ENCODE data around the gene PDCD1.
"Not testable (repeated sequence)": the region's sequence is repeated elsewhere in the genome, so short reads cannot be mapped to it uniquely, and the experiment has no call there.

PDCD1 gene

DNA sequence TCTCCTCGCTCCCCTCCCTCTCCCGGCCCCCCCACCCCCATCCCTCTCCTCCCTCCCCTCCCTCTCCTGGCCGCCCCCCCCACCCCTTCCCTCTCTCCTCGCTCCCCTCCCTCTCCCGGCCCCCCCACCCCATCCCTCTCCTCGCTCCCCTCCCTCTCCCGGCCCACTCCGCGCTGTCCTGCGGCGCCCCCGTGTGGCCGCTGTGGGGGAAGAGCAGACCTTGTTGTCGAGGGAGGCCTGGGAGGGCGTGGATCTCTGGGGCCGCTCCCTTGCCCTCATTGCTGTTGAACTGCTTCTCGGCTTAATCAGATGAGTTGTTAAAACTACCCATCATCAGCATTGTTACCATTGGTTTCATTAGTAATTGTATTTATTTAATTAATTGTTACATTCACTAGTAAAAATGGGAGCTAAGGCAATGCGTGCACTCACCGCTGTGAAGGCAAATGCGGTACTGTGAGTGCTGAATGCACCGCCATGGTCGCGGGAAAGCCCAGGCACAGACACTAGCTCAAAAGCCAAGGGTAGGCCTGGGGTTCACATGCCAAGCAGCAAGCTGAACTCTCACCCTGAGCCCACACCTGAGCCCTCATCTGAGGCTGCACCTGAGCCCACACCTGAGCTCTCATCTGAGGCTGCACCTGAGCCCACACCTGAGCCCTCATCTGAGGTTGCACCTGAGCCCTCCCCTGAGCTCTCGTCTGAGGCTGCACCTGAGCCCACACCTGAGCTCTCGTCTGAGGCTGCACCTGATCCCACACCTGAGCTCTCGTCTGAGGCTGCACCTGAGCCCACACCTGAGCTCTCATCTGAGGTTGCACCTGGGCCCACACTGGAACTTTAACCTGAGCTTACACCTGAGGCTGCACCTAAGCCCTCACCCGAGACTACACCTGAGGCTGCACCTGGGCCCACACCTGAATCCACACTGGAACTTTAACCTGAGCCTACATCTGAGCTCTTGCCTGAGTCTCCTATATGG lies 19.6 kb upstream of the PDCD1 start:
- DNase-seq (ENCODE audit: low read depth), result peak; percentile 61

DNA sequence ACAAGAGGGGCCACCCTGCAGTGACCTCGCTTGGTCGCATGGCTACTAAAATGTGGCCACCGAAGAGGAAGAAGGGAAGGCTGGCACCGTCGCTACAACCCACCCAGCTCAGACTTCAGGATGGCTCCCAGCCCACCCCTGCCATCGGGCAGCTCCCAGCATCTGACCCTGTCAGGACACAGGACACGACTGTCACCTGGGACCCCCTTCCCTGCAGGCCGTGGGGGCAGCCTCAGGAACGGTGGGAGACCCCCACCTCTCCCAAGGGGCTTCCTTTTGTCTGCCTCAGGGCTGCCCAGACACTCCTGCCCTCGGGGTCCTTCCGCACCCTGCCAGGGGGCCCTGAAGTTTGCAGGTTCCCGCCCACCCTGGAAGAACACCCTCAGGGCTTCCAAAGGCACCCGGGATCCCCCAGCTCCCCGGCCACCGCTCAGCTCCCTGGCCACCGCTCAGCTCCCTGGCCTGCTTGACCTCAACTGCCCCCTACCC lies 18.5 kb upstream of the PDCD1 start:
- no peak for DNase-seq (ENCODE audit: low read depth)

DNA sequence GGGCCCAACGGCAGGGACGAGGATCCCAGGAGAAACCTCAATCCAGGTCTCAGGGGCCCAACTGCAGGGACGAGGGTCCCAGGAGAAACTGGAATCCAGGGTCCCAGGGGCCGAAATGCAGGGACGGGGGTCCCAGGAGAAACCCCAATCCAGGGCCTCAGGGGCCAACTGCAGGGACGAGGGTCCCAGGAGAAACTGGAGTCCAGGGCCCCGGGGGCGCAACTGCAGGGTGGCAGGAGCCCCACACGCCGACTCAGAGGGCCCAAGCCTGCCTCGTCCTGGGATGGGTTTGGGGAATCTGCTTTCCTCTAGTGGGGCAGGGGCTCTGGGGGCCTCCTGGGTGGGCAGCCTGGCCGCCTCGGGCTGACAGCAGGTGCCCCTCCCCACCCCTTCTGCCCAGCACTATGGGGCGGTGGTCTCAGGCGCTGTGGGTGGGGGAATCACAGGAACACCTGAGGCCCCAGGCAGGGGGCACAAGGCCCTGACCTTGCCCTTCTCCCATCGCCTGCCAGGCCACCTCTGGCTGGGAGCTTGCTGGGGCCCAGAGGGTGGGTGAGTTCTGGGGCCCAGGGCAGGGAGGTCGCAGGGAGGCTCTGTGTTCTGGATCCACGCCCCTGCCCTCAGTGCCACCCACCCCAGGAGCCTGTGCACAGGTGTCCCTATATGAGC lies 18.0 kb upstream of the PDCD1 start:
- DNase-seq (ENCODE audit: low read depth), result no peak

DNA sequence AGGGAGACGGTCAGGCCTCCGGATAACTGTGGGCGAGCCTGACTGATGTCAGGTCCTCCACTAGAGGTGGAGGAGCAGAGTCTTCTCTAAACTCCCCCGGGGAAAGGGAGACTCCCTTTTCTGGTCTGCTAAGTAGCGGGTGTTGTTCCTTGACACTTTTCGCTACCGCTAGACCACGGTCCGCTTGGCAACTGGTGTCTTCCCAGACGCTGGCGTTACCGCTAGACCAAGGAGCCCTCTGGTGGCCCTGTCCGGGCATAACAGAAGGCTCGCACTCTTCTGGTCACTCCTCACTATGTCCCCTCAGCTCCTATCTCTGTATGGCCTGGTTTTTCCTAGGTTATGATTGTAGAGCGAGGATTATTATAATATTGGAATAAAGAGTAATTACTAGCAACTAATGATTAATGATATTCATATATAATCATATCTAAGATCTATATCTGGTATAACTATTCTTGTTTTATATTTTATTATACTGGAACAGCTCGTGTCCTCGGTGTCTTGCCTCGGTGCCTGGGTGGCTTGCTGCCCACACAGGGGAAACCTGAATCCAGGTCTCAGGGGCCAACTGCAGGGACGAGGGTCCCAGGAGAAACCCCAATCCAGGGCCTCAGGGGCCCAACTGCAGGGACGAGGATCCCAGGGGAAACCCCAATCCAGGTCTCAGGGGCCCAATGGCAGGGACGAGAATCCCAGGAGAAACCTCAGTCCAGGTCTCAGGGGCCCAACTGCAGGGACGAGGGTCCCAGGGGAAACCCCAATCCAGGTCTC lies 17.2 kb upstream of the PDCD1 start:
- DNase-seq (ENCODE audit: low read depth), result not testable (repeated sequence)

DNA sequence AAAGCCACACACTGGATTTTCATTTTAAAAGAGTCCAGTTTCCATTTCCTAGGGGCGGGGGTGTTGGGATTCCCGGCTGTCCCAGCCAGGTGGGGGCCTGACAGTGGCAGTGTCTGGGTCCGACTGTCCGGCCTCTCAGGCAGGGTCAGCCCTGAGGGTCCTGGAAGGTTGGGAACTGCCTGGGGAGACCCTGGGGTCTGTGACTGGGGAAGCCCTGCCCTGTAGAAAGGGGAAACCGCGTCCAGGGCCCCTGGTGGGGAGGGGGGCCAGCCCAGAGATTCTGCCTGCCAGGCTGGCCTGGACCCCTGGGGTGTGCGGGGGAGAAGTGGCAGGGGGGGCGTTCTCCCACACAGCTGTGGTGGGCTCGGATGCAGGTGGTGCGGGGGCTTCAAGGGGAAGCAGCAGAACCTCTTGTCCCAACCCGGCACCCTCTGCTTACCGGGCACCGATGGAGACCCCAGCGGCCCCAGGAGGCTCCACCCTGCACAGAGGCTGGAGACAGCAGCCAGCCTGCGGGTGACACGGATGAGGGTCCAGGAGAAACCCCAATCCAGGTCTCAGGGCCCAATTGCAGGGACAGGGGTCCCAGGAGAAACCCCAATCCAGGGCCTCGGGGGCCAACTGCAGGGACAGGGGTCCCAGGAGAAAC lies 15.7 kb upstream of the PDCD1 start:
- no peak for DNase-seq (ENCODE audit: low read depth)

DNA sequence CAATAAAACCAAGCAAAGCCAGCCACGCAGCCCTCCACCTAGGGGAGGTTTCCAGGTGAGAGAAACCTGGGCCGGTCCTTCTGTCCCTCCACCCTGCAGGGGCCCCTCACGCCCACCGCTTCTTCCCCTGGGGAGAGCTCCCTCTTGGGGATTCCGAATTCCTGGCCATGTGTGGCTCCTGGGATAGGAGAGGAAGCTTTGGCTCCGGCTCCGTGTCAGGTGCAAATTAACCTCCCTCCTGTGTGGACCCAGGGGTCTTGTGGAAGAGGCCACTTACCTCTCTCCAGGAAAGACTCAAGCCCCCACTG lies 15.1 kb upstream of the PDCD1 start:
- no peak for DNase-seq (ENCODE audit: low read depth)

DNA sequence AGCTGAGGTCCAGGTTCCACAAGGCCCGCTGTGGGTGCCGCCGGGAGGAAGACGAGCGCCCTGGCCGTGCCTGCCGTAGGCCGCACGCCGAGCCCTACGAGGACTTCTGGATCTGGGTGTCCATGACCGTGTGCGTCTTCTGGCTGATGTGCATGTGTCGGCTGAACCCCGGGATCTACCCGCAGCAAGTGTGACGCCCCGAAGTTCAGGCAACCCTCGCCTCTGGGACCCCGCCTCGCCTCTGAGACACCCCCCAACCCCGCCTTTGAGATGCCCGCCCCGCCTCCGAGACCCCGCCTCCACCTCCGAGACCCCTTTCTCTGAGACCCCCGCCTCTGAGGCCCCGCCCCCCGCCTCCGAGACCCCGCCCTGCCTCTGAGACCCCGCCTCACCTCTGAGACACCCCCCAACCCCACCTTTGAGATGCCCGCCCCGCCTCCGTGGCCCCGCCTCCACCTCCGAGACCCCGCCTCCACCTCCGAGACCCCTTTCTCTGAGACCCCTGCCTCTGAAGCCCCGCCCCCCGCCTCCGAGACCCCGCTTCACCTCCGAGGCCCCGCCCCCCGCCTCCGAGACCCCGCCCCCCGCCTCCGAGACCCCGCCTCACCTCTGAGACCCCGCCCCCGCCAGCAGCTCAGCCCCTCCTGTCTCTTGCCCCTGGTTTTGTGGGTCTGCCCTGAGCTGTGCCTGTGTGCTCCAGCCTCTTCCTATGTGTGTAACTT lies 14.5 kb upstream of the PDCD1 start:
- no peak for DNase-seq (ENCODE audit: low read depth)

DNA sequence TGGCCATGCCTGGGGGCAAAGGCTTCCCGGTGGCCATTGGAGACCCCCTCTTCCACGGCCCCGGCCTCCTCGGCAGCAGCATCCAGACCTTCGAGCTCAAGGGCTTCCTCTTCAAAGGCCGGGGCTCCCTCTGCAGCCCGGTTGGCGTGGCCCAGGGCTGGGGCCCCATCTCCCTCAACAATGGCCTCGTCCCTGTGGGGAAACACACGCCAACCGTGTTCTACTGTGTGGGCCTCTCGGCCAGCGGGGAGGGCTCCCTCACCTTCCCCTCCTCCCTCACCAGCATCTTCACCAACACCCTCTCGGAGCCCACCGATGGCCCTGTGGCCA lies 13.6 kb upstream of the PDCD1 start:
- DNase-seq (ENCODE audit: low read depth), result no peak

DNA sequence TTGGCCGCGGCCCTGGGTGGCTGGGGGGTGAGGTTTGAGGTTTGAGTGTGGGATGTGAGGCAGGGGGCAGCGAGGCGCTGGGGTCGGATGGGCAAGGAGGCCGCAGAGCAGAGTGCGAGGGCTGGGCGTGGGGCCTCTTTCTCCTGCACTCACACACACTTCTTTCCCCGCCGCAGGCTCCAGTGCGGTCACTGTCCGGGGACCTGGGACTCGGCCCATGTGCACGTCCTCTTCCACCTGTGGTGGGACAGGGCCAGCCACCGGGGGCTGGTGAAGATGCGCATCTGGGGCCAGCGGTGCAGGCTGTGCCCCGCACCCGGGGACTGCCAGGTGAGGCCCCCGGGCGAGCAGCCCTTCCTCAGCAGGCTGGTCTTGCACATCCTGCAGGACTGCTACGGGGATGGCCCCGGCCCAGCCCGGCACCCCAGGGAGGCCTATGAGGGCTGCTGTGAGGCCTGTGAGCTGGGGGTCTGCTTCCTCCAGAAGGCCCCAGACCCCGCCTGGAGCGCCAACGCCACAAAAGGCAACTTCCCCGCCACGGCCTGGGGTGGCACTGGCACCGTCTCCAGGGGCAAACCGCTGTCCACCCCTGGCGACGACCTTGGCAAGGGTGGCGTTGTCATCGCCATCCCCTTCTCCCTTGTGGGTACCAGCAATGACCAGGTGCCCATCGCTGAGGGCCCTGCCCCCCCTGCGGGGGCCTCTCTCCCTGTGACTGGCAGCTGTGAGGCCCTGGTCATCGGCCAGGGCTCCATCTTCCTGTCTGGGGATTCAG lies 13.0 kb upstream of the PDCD1 start:
- DNase-seq (ENCODE audit: low read depth), result no peak

DNA sequence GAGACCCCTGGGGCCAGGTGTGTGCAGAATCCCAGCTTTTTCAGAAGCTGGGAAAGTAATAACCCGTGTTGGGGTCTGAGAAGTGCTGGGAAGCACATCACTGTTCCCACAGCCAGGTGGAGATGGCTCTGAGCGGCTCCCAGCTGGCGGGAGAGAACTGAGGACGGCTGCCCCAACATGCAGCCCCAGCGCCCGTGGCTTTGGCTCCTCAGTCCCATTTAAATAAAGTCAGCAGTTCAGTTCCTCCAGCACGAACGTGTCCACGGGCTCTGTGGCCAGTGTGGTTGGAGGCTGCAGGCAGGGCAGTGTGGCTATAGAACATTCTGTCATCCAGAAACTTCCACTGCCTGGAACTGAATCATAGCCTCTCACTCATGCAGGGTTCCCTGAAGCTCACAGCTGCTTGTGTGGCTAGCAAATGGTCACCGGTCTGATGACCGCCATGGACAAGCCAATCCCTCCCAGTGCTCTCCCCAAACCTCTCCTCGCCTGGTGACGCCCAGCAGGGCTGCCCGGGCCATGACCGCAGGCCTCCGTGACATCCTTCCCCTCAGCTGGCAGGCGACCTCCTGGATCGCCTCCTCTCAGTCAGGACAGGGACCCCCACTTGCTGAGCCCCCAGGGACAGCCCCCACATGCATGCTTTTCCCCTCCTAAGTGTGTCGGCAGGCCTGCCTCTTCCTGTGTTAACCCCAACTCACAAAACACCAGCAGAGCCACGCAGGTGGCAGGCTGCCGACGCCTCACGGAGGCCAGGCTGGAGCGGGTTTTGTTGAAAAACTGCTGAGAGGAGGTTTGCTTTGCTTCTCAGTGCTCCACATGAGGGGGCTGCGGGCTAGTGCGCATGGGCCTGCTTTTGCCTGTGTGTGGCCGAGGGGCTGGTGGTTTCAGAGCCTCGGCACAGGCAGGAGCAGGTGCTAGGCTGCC lies 12.2 kb upstream of the PDCD1 start:
- no peak for DNase-seq (ENCODE audit: low read depth)

DNA sequence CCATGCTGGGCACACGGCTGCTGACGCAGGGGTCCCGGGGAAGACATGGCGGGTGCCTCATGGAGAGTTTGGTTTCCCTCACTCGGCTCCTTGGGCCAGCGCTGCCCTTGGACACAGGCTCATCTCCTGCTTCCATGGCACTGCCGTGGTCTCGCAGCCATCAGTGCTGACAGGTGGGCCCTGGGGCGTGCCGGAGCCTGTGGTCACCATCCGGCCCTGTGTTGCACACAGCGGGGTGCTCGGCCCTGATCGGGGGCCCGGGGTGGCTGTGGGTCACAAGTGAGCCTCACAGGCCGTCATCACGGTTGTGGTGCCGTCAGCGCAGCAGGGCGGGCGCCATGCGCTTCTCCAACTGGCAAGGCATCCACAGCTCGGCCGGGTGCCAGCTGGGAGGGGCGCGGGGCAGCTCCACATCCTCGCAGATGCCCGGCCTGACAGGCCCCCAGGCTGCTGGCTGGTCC lies 11.4 kb upstream of the PDCD1 start:
- DNase-seq (ENCODE audit: low read depth), result no peak

DNA sequence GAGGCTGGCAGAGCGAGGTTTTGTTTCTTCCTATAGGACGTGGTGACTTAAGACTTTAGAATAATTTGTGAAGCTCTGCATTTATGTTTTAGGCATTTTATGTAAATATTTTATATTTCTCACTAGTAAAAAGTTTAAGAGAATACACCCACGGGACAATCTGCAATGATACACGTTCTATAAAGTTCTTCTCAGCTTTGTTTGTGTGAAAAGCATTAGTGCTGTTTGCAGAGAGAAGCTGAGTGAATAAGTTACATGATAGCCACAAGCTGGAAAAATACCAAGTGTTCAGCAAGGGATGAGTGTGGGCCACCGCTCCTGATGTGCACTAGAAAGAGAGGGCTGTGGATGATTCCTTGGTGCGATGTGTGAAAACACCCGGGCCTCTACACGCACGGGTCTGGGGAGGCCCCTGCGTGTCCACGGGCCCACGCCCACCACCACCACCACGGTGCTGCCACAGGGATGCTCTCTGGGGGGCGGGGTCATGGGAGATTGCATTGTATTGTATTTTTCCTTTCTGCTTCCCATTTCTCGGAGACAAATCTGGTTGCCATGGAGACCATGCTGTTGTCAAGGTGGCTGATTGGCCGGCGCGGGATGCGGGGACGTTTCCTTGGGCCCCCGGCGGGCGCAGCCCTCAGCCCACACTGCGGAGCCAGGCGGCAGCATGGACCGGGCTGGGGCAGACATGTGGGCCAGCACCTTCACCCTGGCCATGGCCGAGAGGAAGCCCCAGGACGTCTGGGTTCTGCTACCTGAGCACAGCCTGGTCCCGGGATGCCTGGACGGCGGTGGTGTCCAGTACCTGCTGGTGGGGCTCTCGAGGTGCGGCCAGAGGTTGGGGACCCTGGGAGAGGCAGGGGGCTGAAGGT lies 10.6 kb upstream of the PDCD1 start, which contains the start of gene RTP5:
RTP5 (plus strand) TSS at position 643 of the 875 bp plus-strand sequence; CDS start at position 671, 28 bp downstream.
- no peak for DNase-seq (ENCODE audit: low read depth)

DNA sequence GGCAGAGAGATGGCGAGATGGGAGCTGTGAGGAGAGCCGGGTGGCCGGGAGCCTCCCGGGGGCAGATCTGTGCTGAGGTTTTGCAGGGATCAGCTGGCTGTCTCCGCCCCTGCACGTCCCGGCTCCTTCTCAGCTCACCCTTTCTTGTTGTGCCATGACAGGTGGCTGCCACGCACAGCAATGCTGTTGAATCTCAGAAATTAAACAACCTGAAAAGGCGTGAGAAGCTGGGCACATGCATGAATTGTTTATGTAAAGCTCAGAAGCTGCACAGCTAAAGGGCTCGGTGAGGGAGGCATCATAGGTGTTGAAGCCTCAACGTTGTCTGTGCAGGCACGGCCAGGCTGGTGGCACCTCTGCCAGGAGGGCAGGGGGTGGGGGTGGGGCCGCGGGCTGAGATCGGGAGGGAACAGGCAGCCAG lies 10.0 kb upstream of the PDCD1 start:
- DNase-seq (ENCODE audit: low read depth), result no peak

DNA sequence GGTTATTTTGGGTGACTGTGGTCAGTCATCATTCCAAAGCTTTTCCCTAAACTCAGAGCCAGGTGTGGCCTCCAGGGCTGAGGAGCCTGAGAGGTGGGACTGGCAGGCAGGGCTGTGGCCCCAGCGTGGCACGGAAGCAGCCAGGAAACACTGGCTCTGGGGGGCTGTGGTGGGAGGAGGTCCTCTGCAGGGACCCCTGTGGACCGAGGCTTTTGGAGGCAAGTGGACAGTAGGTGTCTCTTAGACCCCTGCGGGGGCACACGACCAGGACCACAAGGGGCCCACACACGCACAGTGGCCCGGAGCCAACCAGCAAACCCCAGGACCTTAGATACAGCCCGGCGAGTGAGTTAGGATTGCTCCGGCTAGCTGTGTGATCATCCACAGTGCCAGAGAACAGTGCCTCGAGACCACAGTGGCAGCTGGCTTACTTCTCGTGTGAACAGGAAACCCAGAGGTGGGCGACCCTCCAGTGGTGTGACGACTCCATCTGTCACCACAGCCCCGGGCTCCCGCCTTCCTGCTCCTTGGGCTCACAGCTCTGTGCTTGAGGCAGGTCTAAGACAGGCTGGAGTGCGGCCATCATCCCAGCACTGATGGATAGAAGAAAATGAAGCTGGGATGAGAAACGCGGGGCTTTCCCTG lies 9.2 kb upstream of the PDCD1 start:
- no peak for DNase-seq (ENCODE audit: low read depth)

DNA sequence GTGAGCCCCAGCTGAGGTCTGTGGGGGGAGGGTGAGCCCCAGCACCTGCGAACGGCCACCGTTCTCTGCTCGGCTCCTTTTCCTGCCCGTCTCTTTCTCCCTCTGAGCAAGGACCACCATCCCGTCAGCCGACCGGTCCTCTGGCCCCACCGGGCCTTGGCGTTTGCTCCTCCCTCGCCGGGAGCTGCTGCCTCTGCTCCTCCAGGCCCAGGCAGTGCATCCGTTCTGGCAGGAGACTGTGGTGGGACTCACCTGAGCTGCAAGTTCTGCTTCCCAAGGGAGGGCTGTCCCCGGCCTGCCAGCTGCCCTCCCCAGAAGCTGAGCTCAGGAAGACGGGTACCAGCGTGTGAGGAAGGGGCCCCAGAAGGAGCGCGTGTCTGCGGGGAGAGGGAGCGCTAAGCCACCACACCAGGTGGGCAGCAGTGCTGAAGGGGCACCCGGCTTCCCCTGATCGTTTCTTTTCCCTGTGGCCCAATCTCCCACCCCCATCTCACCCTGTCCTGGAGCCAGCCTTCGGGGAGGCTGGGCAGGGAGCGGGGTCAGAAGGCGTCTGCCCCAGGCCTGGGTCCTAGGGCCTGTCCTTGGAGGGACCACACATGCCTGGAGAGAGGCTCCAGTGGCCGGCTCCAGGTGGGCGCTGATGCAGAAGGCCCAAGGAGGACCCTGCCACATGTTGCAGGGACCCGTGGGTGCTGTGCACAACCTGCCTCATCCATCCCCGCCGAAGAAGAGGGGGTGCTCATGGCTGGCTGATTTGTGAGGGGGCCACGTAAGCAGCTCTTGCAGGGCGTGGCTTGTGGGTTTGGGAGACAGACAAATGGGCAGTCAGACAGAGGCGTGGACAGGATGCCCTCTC lies 8.3 kb upstream of the PDCD1 start:
- no peak for DNase-seq (ENCODE audit: low read depth)

DNA sequence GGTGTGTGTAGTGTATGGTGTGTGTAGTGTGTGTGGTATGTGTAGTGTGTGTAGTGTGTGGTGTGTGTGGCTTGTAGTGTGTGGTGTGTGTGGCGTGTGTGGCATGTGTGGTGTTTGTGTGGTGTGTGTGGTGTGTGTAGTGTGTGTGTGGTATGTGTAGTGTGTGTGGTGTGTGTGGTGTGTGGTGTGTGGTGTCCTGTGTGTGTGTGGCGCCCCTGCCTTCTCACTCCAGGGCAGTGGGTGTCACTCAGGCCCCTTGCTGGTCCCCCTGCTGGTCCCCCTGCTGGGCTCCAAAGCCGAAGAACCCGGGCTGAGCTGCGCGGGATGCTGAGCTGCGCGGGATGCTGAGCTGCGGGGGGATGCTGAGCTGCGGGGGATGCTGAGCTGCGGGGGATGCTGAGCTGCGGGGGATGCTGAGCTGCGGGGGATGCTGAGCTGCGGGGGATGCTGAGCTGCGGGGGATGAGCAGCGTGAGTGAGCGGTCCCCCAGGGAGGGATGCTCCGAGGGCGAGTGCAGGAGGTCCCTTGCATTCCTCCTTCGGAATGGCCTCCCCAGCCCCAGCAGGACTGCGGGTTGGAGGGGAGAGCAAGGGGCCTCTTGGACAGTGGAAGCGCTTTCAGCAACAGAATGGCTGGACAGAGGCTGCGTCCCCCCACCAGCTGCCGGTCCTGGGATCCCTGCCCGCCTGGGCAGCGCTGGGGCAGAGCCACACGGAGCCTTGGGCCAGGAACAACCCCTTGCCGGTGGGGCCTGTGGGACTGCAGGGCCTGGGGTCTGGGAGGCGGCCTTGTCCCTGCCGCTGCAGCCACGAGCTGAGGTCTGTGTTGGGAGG lies 7.5 kb upstream of the PDCD1 start:
- DNase-seq (ENCODE audit: low read depth), result no peak

Measured in CMK (cell line).